Measurements from ENCODE around the gene CARD19.

DNA sequence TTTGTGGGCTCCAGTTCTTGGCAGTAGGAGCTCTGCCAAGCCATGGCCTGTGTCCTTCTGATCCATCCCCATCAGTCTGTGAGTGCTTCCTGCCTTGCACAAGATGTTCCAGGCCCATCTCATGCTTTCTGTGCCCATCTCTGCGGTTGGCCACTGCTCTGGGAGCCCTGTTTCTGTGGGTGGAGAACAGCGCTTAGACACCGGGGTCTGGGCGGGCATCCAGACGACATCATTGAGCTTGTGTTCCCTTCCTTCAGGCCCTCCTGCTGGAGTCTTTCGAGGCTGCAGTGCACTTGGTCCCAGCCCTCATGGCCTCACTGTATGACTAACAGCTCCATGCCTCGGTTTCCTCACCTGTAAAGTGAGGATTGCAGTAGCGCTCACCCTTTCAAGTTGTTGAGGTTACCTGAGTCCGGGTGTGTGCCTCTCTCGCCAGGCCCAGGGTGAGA is 14.9 kb upstream of the CARD19 start:
- TF ChIP-seq, protein P1, sequence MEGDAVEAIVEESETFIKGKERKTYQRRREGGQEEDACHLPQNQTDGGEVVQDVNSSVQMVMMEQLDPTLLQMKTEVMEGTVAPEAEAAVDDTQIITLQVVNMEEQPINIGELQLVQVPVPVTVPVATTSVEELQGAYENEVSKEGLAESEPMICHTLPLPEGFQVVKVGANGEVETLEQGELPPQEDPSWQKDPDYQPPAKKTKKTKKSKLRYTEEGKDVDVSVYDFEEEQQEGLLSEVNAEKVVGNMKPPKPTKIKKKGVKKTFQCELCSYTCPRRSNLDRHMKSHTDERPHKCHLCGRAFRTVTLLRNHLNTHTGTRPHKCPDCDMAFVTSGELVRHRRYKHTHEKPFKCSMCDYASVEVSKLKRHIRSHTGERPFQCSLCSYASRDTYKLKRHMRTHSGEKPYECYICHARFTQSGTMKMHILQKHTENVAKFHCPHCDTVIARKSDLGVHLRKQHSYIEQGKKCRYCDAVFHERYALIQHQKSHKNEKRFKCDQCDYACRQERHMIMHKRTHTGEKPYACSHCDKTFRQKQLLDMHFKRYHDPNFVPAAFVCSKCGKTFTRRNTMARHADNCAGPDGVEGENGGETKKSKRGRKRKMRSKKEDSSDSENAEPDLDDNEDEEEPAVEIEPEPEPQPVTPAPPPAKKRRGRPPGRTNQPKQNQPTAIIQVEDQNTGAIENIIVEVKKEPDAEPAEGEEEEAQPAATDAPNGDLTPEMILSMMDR (IDR thresholded peaks at IDR 0.05) = no peak
- TF ChIP-seq POLR2AphosphoS5 (IDR thresholded peaks at IDR 0.05; ENCODE audit: insufficient read depth in 1 of 2, low read depth in 1 of 2) = no peak
